NT2/D1 (cell line): ENCODE data around the gene GPD1L.

Source experiments
- SUZ12 ChIP-seq: IDR thresholded peaks from 2 replicates; pipeline ENCODE4 v1.6.1; 2011; ENCODE audit not compliant: insufficient read length, insufficient read depth; ENCODE audit errors: extremely low read depth
- YY1 ChIP-seq: IDR thresholded peaks from 2 replicates; pipeline ENCODE4 v1.6.1; 2011; ENCODE audit not compliant: insufficient read length, insufficient read depth

DNA sequence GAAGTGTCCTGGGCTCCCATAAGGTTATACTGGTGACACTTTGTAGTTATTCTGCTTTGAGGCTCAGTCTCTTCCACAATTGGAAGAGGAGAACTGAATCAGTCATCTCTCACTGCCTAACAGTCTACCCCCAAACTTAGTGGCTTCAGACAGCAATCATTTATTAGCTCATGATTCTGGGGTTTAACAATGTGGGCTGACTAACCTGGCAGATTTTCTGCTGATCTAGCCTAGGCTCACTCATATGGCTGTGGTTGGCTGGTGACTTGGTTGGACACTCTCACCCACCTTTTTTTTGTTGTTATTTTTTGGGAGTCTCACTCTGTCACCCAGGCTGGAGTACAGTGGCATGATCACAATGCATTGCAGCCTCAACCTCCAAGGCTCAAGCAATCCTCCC, 7.1 kb downstream of the GPD1L start:
- TF ChIP-seq SUZ12 (no peak), YY1 (no peak)
